Psoas muscle (tissue), 8 donors: ENCODE measurements around the gene HDAC2. TPM values are rescaled to one million over a fixed set of nuclear protein-coding genes. Genes with fewer than 3 reads are reported as not detected.
A peak's percentile ranks its signal among the peaks of the same experiment; 100 is the strongest.
"Not testable (repeated sequence)": the region's sequence is repeated elsewhere in the genome, so short reads cannot be mapped to it uniquely, and the experiment has no call there.

Experiments
- ATAC-seq, 4 donors: fragments of 200-7000 bp; cut with Tn5 transposase; one replicate each; pipeline ENCODE4 v1.9.1; 2020; ENCODE audit warnings: moderate library complexity in 3 of 4, mild to moderate bottlenecking in 2 of 4
- DNase-seq, 2 donors: peaks; one replicate each; pipeline ENCODE4 v3.0.0-alpha.2; 2020
- H3K27ac ChIP-seq: fragments of 200-600 bp; one replicate; pipeline ENCODE4 v1.8.0; 2022
- H3K27me3 ChIP-seq, 3 donors: fragments of 200-600 bp in 1 of 3; one replicate each; pipeline versions ENCODE4 v1.6.1 to v1.8.0; 2013 to 2022; ENCODE audit warnings: low read length in 2 of 3, mild to moderate bottlenecking in 2 of 3, moderate library complexity in 1 of 3; ENCODE audit not compliant: insufficient read depth in 3 of 3
- H3K36me3 ChIP-seq, 2 donors: fragments of 200-600 bp in 1 of 2; one replicate each; pipeline versions ENCODE4 v1.6.1 to v1.8.0; 2013 to 2022; ENCODE audit warnings: low read depth in 1 of 2, mild to moderate bottlenecking in 1 of 2, moderate library complexity in 1 of 2; ENCODE audit not compliant: insufficient read depth in 1 of 2
- H3K4me1 ChIP-seq: fragments of 200-600 bp; one replicate; pipeline ENCODE4 v1.8.0; 2022
- H3K4me3 ChIP-seq: fragments of 200-600 bp; one replicate; pipeline ENCODE4 v1.8.0; 2022; ENCODE audit warnings: mild to moderate bottlenecking
- H3K9me3 ChIP-seq: fragments of 200-600 bp; one replicate; pipeline ENCODE4 v1.8.0; 2022
- CTCF ChIP-seq: fragments of 200-600 bp; IDR thresholded peaks from one replicate; pipeline ENCODE4 v1.8.0; 2022; ENCODE audit warnings: antibody characterized with exemption
- WGBS, 3 donors: extraction: QIAGEN DNeasy Blood & Tissue Kit; methylation state at CpG; one replicate each; pipeline versions ENCODE4 v1.1.6 to v1.1.7; 2013; 5-methylcytosine and 5-hydroxymethylcytosine counted together
- intact Hi-C, 2 donors: fragments of 100-400 bp; cut with DNase I; formaldehyde crosslinking; loops; one replicate each; pipeline versions ENCODE4 v1.11.0 to v1.14.2; 2022
- long read RNA-seq, 2 donors: library from polyadenylated mRNA; unstranded; transcript quantifications; one replicate each; pipeline ENCODE4 v2.0.0, GENCODE V29; 2021
- polyA plus RNA-seq, 3 donors: library from polyadenylated mRNA; stranded (reverse); fragments of 200-250 nt; gene quantifications; one replicate each; pipeline ENCODE4 v1.2.3, GENCODE V29; 2013
- total RNA-seq, 4 donors: library from RNA; stranded (reverse); fragmentation: NEBNext Ultra II Directional in 2 of 4; extraction: Animal tissue kit (Norgen Biotek cat#: 25700) in 2 of 4; gene quantifications; one replicate each; pipeline versions ENCODE4 v1.2.1 to v1.2.4, GENCODE V29; 2021 to 2023
- donor health status: healthy with polysubstance abuse.
- donor health status: DM: no; HTN: no; CAD: no; lungs with moderate emphysema.
- donor health status: Bipolar disorder and iron deficiency.
- donor health status: healthy.
- donor health status: DM: yes; HTN: yes; CAD: no.
- donor health status: DM: no; HTN: no; CAD: no.
- donor health status: DM: no; HTN: no; CAD: no.
- donor health status: DM: yes; HTN: yes; CAD: no.

HDAC2 gene
- total RNA-seq (10 to 100 TPM; 39.6 to 60.1 (median 47.7) TPM), polyA plus RNA-seq (10 to 100 TPM; 45.6 to 74.1 (median 55.0) TPM)
- long read RNA-seq, donor 1, full-length matches to known transcripts, result 68 of 79 reads
- long read RNA-seq, donor 1, partial matches to known transcripts, result 9 of 79 reads
- long read RNA-seq, donor 1, other reads (novel, unspliced or antisense), result 2 of 79 reads
- long read RNA-seq, donor 2, full-length matches to known transcripts, result 81 of 103 reads
- long read RNA-seq, donor 2, partial matches to known transcripts, result 11 of 103 reads
- long read RNA-seq, donor 2, other reads (novel, unspliced or antisense), result 11 of 103 reads

GRCh38 chr6:113970805-113971676, at the start of gene HDAC2:
Gene HDAC2 (minus strand): TSS chr6:113971148. CDS start chr6:113970908, 240 bp downstream.
- peak; percentile 90 to 94 for DNase-seq
- TF ChIP-seq CTCF, result no peak
- no peaks in the 10 kb centered on the region for H3K27me3 ChIP-seq
- ATAC-seq, result peak; percentile 96 to 97 (median 97)
- intact Hi-C loops, result no loop called here
- 0 to 1% (median 0%) methylated on average over 54 to 82 of the region's 82 CpGs for WGBS, 3 donors
- H3K4me3 ChIP-seq, result peak within 1 kb of the TSS; percentile 96
- no peaks in the 10 kb centered on the region for H3K36me3 ChIP-seq
- no peaks in the 10 kb centered on the region for H3K9me3 ChIP-seq
- peak within 1 kb of the TSS; percentile 93 for H3K27ac ChIP-seq
- peaks cover 31% of the 10 kb centered on the region for H3K4me1 ChIP-seq

GRCh38 chr6:114020196-114020595, 49.2 kb upstream of the HDAC2 start:
- H3K27ac ChIP-seq, result no peak overlapping the region
- WGBS, 3 donors, result 91 to 93% (median 92%) methylated on average over 15 of the region's 15 CpGs
- TF ChIP-seq CTCF, result no peak
- no peaks in the 10 kb centered on the region for H3K36me3 ChIP-seq
- no peak overlapping the region for H3K4me3 ChIP-seq
- intact Hi-C loops, result no loop called here
- H3K9me3 ChIP-seq, result no peaks in the 10 kb centered on the region
- no peaks in the 10 kb centered on the region for H3K27me3 ChIP-seq
- no peak for ATAC-seq
- no peak for DNase-seq
- no peaks in the 10 kb centered on the region for H3K4me1 ChIP-seq

GRCh38 chr6:114017146-114017545, 46.2 kb upstream of the HDAC2 start:
- H3K36me3 ChIP-seq, H3K9me3 ChIP-seq, H3K27me3 ChIP-seq, H3K4me3 ChIP-seq, ATAC-seq, H3K4me1 ChIP-seq, intact Hi-C loops, H3K27ac ChIP-seq: not testable (repeated sequence)
- DNase-seq, result peak in 1 of 2 donors; percentile 25
- WGBS, 3 donors, result 41 to 50% (median 44%) methylated on average over 6 of the region's 6 CpGs

- intact Hi-C loops, H3K9me3 ChIP-seq, ATAC-seq, H3K4me1 ChIP-seq, H3K27ac ChIP-seq, H3K36me3 ChIP-seq, H3K27me3 ChIP-seq, H3K4me3 ChIP-seq: not testable (repeated sequence)
- peak in 1 of 2 donors; percentile 16 for DNase-seq
- WGBS, 3 donors, result 39 to 40% (median 39%) methylated on average over 2 of the region's 2 CpGs
Measured at GRCh38 chr6:114014106-114014505, 43.2 kb upstream of the HDAC2 start.

GRCh38 chr6:114011486-114011885, 40.5 kb upstream of the HDAC2 start:
- ATAC-seq, intact Hi-C loops, H3K27me3 ChIP-seq, H3K4me3 ChIP-seq, H3K36me3 ChIP-seq, H3K4me1 ChIP-seq, H3K9me3 ChIP-seq, DNase-seq, H3K27ac ChIP-seq: not testable (repeated sequence)
- 86 to 90% (median 89%) methylated on average over 7 of the region's 7 CpGs for WGBS, 3 donors

- WGBS, 3 donors, result 96 to 100% (median 97%) methylated on average over 2 of the region's 2 CpGs
- Histone ChIP-seq H3K4me3 (no peak overlapping the region), H3K27ac (no peak overlapping the region), H3K27me3 (no peaks in the 10 kb centered on the region), H3K9me3 (no peaks in the 10 kb centered on the region), H3K4me1 (no peaks in the 10 kb centered on the region), H3K36me3 (no peaks in the 10 kb centered on the region)
- intact Hi-C loops, result no loop called here
- DNase-seq (no peak), ATAC-seq (no peak)
- TF ChIP-seq CTCF, result no peak
Measured at GRCh38 chr6:114010540-114010939, 39.6 kb upstream of the HDAC2 start.
